WTC11 (cell line): ENCODE data around the gene ZNF628. TPM values are rescaled to one million over a fixed set of nuclear protein-coding genes. Genes with fewer than 3 reads are reported as not detected.

Experiments used
- ATAC-seq: fragments of 200-7000 bp; cut with Tn5 transposase; 2 replicates; pipeline ENCODE4 v1.10.0; 2021; ENCODE audit warnings: mild to moderate bottlenecking, moderate library complexity
- CTCF ChIA-PET: fragments of 300-600 bp; sonication (Branson Sonifier 250); formaldehyde crosslinking; loops from one replicate; lab custom pipeline; 2021; ENCODE audit warnings: antibody characterized with exemption; lab: Charles Lee
- POLR2A ChIA-PET: fragments of 350-600 bp; sonication (Branson Sonifier 250); formaldehyde crosslinking; loops from one replicate; lab custom pipeline; 2021; ENCODE audit warnings: antibody characterized with exemption; lab: Charles Lee
- DNase-seq: peaks from one replicate; pipeline ENCODE4 v3.0.0; 2021; ENCODE audit warnings: low spot score
- H3K27ac Mint-ChIP-seq: 2 replicates; pipeline ENCODE4 v1.8.0; 2021; ENCODE audit warnings: mixed read lengths
- H3K27me3 Mint-ChIP-seq: 2 replicates; pipeline ENCODE4 v1.8.0; 2021; ENCODE audit warnings: low read depth, mild to moderate bottlenecking, moderate library complexity, mixed read lengths
- H3K36me3 Mint-ChIP-seq: 2 replicates; pipeline ENCODE4 v1.8.0; 2021; ENCODE audit warnings: mixed read lengths
- H3K4me1 Mint-ChIP-seq: 2 replicates; pipeline ENCODE4 v1.8.0; 2022; ENCODE audit warnings: mixed read lengths
- H3K4me3 Mint-ChIP-seq: 2 replicates; pipeline ENCODE4 v1.8.0; 2021; ENCODE audit warnings: mild to moderate bottlenecking, moderate library complexity, mixed read lengths
- H3K9me3 Mint-ChIP-seq: 2 replicates; pipeline ENCODE4 v1.8.0; 2021; ENCODE audit warnings: mixed read lengths
- ARID4B ChIP-seq: sonication (generic); formaldehyde crosslinking; IDR thresholded peaks from 2 replicates; pipeline ENCODE4 v1.8.0; 2023; ENCODE audit warnings: missing genetic modification reagents, mild to moderate bottlenecking, borderline replicate concordance
- CREM ChIP-seq: sonication (generic); formaldehyde crosslinking; IDR thresholded peaks from 2 replicates; pipeline ENCODE4 v1.8.1; 2022; ENCODE audit warnings: mild to moderate bottlenecking, missing genetic modification reagents, moderate library complexity
- ESRRA ChIP-seq: sonication (generic); formaldehyde crosslinking; IDR thresholded peaks from 2 replicates; pipeline ENCODE4 v1.8.1; 2022; ENCODE audit warnings: mild to moderate bottlenecking, missing genetic modification reagents, borderline replicate concordance
- FOXJ3 ChIP-seq: sonication (generic); formaldehyde crosslinking; IDR thresholded peaks from 2 replicates; pipeline ENCODE4 v1.9.0; 2021; ENCODE audit warnings: missing genetic modification reagents, mild to moderate bottlenecking, borderline replicate concordance
- FOXK1 ChIP-seq: sonication (generic); formaldehyde crosslinking; IDR thresholded peaks from 2 replicates; pipeline ENCODE4 v1.8.0; 2022; ENCODE audit warnings: mild to moderate bottlenecking, moderate library complexity, missing genetic modification reagents
- FOXP1 ChIP-seq: sonication (generic); formaldehyde crosslinking; IDR thresholded peaks from 2 replicates; pipeline ENCODE4 v1.8.0; 2022; ENCODE audit warnings: missing genetic modification reagents, mild to moderate bottlenecking, moderate library complexity, borderline replicate concordance
- HMGA2 ChIP-seq: fragments of 250-450 bp; sonication (Bioruptor Pico); IDR thresholded peaks from 2 replicates; pipeline ENCODE4 v1.4.0; 2021; ENCODE audit warnings: mild to moderate bottlenecking, moderate library complexity
- MXD4 ChIP-seq: fragments of 250-450 bp; sonication (Bioruptor Pico); IDR thresholded peaks from 2 replicates; pipeline ENCODE4 v1.8.0; 2021; ENCODE audit warnings: mild to moderate bottlenecking, moderate library complexity, borderline replicate concordance
- MYBL2 ChIP-seq: sonication (generic); formaldehyde crosslinking; IDR thresholded peaks from 2 replicates; pipeline ENCODE4 v1.8.1; 2023; ENCODE audit warnings: mild to moderate bottlenecking, moderate library complexity, missing genetic modification reagents
- NFE2L1 ChIP-seq: sonication (generic); formaldehyde crosslinking; IDR thresholded peaks from 2 replicates; pipeline ENCODE4 v1.8.1; 2023; ENCODE audit warnings: missing genetic modification reagents
- NFYB ChIP-seq: sonication (generic); formaldehyde crosslinking; conservative IDR thresholded peaks from 2 replicates; pipeline ENCODE4 v1.8.0; 2022; ENCODE audit warnings: low read depth, missing genetic modification reagents
- NR2C2 ChIP-seq: sonication (generic); formaldehyde crosslinking; IDR thresholded peaks from 2 replicates; pipeline ENCODE4 v1.8.0; 2022; ENCODE audit warnings: mild to moderate bottlenecking, missing genetic modification reagents
- PRRX2 ChIP-seq: fragments of 250-450 bp; sonication (Bioruptor Pico); IDR thresholded peaks from 2 replicates; pipeline ENCODE4 v1.8.0; 2021; ENCODE audit warnings: mild to moderate bottlenecking
- SOX15 ChIP-seq: fragments of 250-450 bp; sonication (Bioruptor Pico); IDR thresholded peaks from 2 replicates; pipeline ENCODE4 v1.9.0; 2021; ENCODE audit warnings: mild to moderate bottlenecking
- SP1 ChIP-seq: sonication (generic); formaldehyde crosslinking; conservative IDR thresholded peaks from 2 replicates; pipeline ENCODE4 v1.8.1; 2022; ENCODE audit warnings: missing genetic modification reagents
- ZBTB21 ChIP-seq: sonication (generic); formaldehyde crosslinking; IDR thresholded peaks from 2 replicates; pipeline ENCODE4 v1.8.1; 2023; ENCODE audit warnings: mild to moderate bottlenecking, missing genetic modification reagents, borderline replicate concordance
- ZBTB43 ChIP-seq: sonication (generic); formaldehyde crosslinking; IDR thresholded peaks from 2 replicates; pipeline ENCODE4 v1.8.1; 2023; ENCODE audit warnings: mild to moderate bottlenecking, missing genetic modification reagents
- ZMAT4 ChIP-seq: fragments of 250-450 bp; sonication (Bioruptor Pico); IDR thresholded peaks from 2 replicates; pipeline ENCODE4 v1.9.0; 2021; ENCODE audit warnings: mild to moderate bottlenecking
- ZNF317 ChIP-seq: sonication (generic); formaldehyde crosslinking; IDR thresholded peaks from 2 replicates; pipeline ENCODE4 v1.8.1; 2023; ENCODE audit warnings: low read depth, mild to moderate bottlenecking, moderate library complexity, missing genetic modification reagents, borderline replicate concordance
- ZNF416 ChIP-seq: fragments of 250-450 bp; sonication (Bioruptor Pico); IDR thresholded peaks from 2 replicates; pipeline ENCODE4 v1.9.0; 2021; ENCODE audit warnings: mild to moderate bottlenecking, inconsistent platforms
- total RNA-seq: library from RNA; stranded (reverse); gene quantifications from 3 replicates; pipeline ENCODE4 v1.2.3, GENCODE V29; 2021
- TF ChIP-seq, protein P1 (sequence below): fragments of 200-600 bp; IDR thresholded peaks from 2 replicates; pipeline ENCODE4 v1.8.0; 2022; ENCODE audit warnings: antibody characterized with exemption
- TF ChIP-seq, protein P2 (sequence below): sonication (generic); formaldehyde crosslinking; IDR thresholded peaks from 2 replicates; pipeline ENCODE4 v1.8.0; 2022; ENCODE audit warnings: mild to moderate bottlenecking, missing genetic modification reagents
- TF ChIP-seq, protein P3 (sequence below): fragments of 250-450 bp; sonication (Bioruptor Pico); IDR thresholded peaks from 2 replicates; pipeline ENCODE4 v1.8.0; 2021; ENCODE audit warnings: mild to moderate bottlenecking

Gene ZNF628
- total RNA-seq, 1 experiment from 2014 or later: 23.6 TPM

DNA sequence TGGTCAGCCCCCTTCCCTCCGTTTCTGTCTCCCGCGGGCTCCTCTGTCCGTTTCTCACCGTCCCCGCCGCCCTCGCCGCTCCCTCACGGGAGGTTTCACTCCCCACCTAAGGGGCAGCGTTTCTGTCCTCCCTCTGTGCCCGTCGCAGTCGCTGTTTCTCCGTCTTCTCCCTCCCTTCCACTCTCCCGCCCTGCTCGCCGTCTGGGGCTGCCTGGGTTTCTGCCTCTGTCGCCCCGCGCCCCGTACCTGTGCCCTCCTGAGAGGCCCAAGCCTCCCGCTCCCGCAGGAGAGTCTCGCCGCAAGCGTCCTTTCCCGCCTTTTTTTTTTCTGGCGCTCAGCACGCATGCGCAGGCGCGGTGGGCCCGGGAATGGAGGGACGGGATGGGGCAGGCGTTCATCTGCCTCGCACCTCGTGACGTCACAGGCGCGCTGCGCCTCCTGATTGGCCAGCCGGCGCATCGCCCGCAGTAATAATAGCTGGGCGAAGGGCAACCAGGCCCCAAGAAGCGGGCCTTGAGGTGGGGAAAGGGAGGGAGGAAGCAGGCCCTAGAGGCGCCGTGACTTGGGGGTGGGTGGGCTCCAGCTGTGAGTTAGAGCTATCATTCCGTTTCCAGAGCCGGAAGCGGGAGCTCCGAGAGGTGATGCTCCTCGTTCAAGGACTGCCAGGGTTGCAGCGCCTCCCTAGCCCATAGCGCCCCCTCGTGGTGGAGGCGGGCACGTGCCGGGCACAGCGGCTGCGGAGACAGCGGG is 27.3 kb downstream of the ZNF628 start (continued):
- TF ChIP-seq FOXJ3 (CRISPR knock-in tag) (peak; percentile 96), PRRX2 (CRISPR knock-in tag) (no peak), NFYB (CRISPR knock-in tag) (peak; percentile 96)
- TF ChIP-seq, protein P1, sequence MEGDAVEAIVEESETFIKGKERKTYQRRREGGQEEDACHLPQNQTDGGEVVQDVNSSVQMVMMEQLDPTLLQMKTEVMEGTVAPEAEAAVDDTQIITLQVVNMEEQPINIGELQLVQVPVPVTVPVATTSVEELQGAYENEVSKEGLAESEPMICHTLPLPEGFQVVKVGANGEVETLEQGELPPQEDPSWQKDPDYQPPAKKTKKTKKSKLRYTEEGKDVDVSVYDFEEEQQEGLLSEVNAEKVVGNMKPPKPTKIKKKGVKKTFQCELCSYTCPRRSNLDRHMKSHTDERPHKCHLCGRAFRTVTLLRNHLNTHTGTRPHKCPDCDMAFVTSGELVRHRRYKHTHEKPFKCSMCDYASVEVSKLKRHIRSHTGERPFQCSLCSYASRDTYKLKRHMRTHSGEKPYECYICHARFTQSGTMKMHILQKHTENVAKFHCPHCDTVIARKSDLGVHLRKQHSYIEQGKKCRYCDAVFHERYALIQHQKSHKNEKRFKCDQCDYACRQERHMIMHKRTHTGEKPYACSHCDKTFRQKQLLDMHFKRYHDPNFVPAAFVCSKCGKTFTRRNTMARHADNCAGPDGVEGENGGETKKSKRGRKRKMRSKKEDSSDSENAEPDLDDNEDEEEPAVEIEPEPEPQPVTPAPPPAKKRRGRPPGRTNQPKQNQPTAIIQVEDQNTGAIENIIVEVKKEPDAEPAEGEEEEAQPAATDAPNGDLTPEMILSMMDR: peak; percentile 99
- TF ChIP-seq, all 79 proteins: peak for 53

- Mint-ChIP-seq H3K27ac (no peak overlapping the region), H3K4me3 (no peak overlapping the region), H3K36me3 (peaks cover 7% of the 10 kb centered on the region), H3K27me3 (peaks cover 84% of the 10 kb centered on the region), H3K9me3 (peaks cover 19% of the 10 kb centered on the region), H3K4me1 (no peaks in the 10 kb centered on the region)
- ChIA-PET POLR2A (interaction anchor here (0.5 to 1.3 kb wide), 4 partner anchors 17 to 1082 kb away, joined by 3 to 5 read pairs (median 4); partner anchors contain the start of gene ISOC2), CTCF (interaction anchor here (0.6 to 2.9 kb wide), 57 partner anchors 9 to 1312 kb away, joined by 3 to 96 read pairs (median 5); partner anchors contain the start of genes C19orf85, DNAAF3, FIZ1 and ISOC2)
- ATAC-seq (no peak), DNase-seq (no peak)
- no peak for TF ChIP-seq CREM (CRISPR knock-in tag)
- TF ChIP-seq, protein P2, sequence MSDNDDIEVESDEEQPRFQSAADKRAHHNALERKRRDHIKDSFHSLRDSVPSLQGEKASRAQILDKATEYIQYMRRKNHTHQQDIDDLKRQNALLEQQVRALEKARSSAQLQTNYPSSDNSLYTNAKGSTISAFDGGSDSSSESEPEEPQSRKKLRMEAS (CRISPR knock-in tag): no peak
- no peak for TF ChIP-seq ZBTB21 (CRISPR knock-in tag)
- TF ChIP-seq SP1 (CRISPR knock-in tag): no peak
- TF ChIP-seq NR2C2 (CRISPR knock-in tag): no peak
- TF ChIP-seq ZNF416 (CRISPR knock-in tag): no peak
- TF ChIP-seq MYBL2 (CRISPR knock-in tag): no peak
- no peak for TF ChIP-seq MXD4 (CRISPR knock-in tag)
- TF ChIP-seq HMGA2 (CRISPR knock-in tag): no peak
These were observed 27.8 kb downstream of the ZNF628 start for GRCh38 chr19:55504252-55504603.

DNA sequence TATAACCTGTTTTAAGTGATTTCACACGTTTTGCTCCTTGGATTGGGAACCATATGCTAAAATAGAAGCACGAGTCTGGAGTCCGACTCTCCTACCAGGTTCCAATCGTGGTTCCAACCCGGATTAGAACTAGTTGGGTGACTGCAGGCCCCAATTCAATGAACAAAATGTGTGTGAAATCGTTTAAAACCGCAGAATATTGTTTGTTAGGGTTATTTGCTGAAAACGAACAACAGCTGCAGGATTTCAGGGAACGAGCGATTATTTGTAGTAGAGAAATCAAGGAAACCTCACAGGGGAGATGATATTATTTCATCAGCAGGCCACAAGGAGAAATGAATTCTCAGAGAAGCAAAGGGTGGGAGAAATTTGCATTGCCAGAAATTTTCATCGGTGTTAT is 28.6 kb downstream of the ZNF628 start:
- Mint-ChIP-seq H3K9me3 (peaks cover 19% of the 10 kb centered on the region), H3K4me3 (no peak overlapping the region), H3K27ac (no peak overlapping the region), H3K36me3 (peaks cover 7% of the 10 kb centered on the region), H3K4me1 (no peaks in the 10 kb centered on the region), H3K27me3 (peaks cover 80% of the 10 kb centered on the region)
- POLR2A ChIA-PET: no interaction called here
- ATAC-seq: no peak
- no peak for DNase-seq
- CTCF ChIA-PET: interaction anchor here (1.1 to 2.9 kb wide), 15 partner anchors 9 to 364 kb away, joined by 3 to 96 read pairs (median 12); partner anchors contain the start of genes ISOC2, NAT14, SSC5D and ZNF628
- TF ChIP-seq SOX15 (CRISPR knock-in tag): no peak
- TF ChIP-seq FOXK1 (CRISPR knock-in tag): no peak
- TF ChIP-seq ARID4B (CRISPR knock-in tag): no peak
- no peak for TF ChIP-seq NFE2L1 (CRISPR knock-in tag)
- TF ChIP-seq, protein P3, sequence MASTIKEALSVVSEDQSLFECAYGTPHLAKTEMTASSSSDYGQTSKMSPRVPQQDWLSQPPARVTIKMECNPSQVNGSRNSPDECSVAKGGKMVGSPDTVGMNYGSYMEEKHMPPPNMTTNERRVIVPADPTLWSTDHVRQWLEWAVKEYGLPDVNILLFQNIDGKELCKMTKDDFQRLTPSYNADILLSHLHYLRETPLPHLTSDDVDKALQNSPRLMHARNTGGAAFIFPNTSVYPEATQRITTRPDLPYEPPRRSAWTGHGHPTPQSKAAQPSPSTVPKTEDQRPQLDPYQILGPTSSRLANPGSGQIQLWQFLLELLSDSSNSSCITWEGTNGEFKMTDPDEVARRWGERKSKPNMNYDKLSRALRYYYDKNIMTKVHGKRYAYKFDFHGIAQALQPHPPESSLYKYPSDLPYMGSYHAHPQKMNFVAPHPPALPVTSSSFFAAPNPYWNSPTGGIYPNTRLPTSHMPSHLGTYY (CRISPR knock-in tag): no peak
- no peak for TF ChIP-seq FOXP1 (CRISPR knock-in tag)
- no peak for TF ChIP-seq ESRRA
- no peak for TF ChIP-seq ZNF317 (CRISPR knock-in tag)
- no peak for TF ChIP-seq ZMAT4 (CRISPR knock-in tag)
- no peak for TF ChIP-seq ZBTB43 (CRISPR knock-in tag)
